GM21723 (cell line): ENCODE measurements around the gene WWC1.

ENCODE experiments used
- ATAC-seq: cut with Tn5 transposase; IDR thresholded peaks from one replicate; pipeline ENCODE4 v1.9.1; 2021; ENCODE audit warnings: mild to moderate bottlenecking, moderate library complexity; ENCODE audit not compliant: unreplicated experiment

The WWC1 gene

GRCh38 chr5:168359820-168360460, 68.5 kb downstream of the WWC1 start:
- ATAC-seq = no peak

GRCh38 chr5:168360521-168361285, 69.3 kb downstream of the WWC1 start:
- no peak for ATAC-seq

DNA sequence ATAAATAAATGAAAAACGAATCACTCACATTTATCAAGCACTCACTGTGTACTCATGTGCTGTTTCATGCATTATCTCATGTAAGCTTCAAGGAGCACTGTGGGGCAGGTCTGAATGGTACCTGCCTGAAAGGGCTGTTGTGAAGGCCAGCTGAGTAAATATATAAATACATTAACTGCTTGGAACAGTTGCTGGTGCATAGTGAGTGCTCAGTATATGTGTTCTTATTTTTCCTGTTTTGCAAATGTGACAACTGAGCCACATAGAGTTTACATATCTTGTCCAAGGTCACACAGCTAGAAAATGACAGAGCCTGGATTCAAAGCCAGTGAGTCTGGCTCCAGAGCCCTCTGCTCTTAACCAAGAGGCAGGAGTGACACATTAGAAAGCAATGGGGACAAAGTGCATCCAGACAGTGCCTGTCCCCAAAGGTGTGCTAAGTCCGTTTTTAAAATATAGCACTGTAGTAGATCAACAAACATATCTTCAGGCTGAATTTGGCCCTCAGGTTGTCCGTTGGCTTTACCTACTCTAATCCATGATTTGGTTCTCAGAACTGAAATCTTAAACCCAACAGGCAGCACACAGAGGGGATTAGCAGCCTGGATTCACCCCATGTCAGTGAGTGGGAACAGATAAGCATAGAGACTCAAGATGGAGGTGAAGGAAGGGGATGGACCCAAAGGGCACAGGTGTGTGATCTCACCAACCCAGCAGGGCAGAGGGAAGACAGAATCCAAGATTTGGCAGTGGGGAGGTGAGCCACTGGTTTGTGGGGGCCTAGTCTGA, 70.8 kb downstream of the WWC1 start:
- no peak for ATAC-seq

GRCh38 chr5:168364151-168364661, 72.8 kb downstream of the WWC1 start:
- no peak for ATAC-seq

- ATAC-seq = no peak
Observed at GRCh38 chr5:168364750-168365550, 73.5 kb downstream of the WWC1 start.

GRCh38 chr5:168365581-168366081, 74.2 kb downstream of the WWC1 start:
- no peak for ATAC-seq

- no peak for ATAC-seq
Observed at GRCh38 chr5:168366116-168366515, 74.7 kb downstream of the WWC1 start.

- ATAC-seq = no peak
Observed at GRCh38 chr5:168368854-168369253, 77.4 kb downstream of the WWC1 start.

DNA sequence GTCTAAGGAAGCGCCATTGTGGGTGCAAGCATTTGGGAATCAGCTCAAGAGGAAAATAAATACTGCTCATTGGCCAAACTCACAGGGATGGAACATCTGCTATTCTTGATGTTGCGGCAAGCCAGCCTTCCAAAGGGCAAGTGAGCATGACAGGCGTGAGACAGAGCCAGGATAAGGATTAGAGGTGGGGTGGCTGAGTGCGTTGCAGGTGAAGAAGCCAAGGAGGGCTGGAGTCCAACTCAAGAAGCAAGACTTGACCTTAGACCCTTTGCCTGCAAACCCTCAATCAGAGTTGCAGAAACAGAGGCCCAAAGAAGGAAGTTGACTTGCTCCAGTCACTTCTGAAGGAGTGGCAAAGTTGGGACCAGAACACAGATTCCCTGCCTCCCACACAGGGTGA, 79.4 kb downstream of the WWC1 start:
- no peak for ATAC-seq

- ATAC-seq = no peak
Observed at GRCh38 chr5:168372356-168372946, 81.0 kb downstream of the WWC1 start.

GRCh38 chr5:168374532-168374931, 83.1 kb downstream of the WWC1 start:
- no peak for ATAC-seq

GRCh38 chr5:168375214-168375613, 83.8 kb downstream of the WWC1 start:
- ATAC-seq = no peak

GRCh38 chr5:168377525-168377924, 86.1 kb downstream of the WWC1 start:
- ATAC-seq = no peak

DNA sequence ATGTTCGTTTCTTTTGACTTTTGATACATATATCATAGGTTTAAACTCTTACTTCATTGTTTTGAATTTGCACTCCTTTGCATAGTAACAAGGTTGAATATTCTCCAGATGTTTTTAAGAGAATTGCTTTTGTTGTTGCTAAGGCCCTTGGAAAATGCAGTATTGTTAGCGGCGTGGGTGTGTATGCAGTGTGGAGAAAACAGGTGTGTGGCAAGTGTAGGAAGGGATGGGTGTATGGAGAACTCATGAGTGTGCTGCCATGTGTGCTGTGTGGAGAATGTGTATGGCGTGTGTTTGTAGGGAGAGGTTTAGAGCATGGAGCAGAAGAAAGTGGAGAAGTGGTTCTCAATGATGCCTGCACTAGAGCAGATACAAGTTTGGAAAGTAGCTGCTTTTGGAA, 87.3 kb downstream of the WWC1 start:
- ATAC-seq = no peak

GRCh38 chr5:168382421-168382820, 91.0 kb downstream of the WWC1 start:
- ATAC-seq = no peak

DNA sequence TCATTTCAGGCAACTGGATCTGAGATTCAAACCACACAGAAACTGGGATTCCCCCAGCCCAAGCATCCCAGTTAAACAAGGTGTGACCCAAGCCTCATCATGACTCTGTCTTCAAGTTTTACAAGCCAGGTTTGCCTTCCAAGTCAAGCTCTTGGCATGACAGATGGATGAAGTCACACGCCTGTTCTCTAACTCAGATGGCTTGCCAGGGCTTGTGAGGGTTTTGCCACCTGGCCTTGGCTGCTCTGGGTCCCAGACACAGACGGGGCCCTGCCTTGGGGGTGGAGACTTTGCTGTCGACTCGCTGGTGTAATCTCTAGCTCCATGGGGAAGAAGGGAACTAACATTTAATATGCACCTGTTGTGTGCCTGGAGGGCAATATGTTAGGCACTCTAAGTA, 99.0 kb downstream of the WWC1 start:
- ATAC-seq = no peak

DNA sequence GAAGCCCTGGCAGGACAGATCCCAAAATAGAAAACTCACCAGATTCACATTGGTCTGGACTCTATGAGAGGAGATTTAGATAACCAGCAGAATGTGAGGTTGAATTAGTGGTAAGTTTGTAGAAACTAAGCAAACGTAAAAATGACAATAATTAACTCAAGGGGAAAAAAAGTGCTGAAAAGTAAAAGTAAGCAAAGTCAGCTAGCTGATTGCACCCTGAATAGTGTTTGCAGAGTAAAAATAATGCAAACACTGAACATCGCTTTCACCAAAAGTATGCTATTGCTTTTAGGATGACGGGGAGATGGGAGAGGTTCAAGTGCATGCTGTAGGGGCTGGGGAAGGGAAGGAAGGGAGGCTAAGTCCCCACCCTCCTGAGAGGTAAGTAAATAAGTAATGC, 102.3 kb downstream of the WWC1 start:
- ATAC-seq = no peak

DNA sequence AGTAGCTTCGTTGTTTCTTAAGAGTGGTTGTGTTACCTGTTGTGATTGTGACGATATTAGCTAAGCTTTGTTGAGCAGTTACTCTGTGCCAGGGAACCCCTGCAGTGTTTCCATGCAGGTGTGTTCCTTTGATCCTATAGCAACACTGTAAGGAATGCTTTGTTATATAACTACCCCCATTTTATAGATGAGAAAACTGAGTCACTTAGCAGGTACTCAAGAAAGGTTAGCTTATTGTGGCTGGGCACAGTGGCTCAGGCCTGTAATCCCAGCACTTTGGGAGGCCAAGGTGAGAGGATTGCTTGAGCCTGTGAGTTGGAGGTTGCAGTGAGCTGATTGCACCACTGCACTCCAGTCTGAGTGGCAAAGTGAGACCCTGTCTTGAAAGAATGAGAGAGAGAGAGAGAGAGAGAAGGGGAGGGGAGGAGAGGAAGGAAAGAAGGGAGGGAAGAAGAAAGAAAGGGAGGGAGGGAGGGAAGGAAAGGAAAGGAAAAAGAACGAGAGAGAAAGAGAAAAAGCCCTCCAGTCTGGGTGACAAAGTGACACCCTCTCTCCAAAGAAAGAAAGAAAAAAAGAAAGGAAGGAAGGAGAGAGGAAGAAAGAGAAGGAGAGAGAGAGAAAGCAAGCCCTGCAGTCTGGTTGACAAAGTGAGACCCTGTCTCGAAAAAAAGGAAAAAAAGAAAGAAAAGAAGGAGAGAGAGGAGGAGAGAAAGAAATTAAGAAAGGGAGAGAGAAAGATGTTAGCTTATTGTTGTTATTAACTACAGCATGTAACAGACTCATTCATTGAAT, 109.2 kb downstream of the WWC1 start:
- no peak for ATAC-seq

DNA sequence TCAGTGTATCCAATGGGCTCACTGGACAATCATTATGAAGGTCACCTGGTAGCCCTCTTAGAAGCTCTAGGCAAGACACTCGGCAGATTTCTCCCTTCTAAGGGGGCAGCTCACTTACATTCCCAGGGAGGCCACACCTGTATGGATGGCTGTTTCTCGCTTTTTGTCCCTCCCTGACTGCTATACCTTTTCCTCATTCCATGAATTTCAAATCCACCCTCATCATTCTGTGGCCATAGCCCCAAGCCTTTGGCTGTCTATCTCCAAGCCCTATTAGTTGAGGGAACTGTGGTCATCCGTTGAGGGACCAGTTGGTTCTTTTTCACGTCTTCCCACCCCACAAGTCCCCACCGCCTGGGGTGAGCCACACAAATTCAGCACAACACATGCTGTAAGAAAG, 109.8 kb downstream of the WWC1 start:
- ATAC-seq = no peak
